GM23338 (cell line): ENCODE data around the gene SMIM14.

Source experiments
- CREB1 ChIP-seq: fragments of 250-450 bp; sonication (Bioruptor Pico); IDR thresholded peaks from 2 replicates; pipeline ENCODE4 v1.5.0; 2020; ENCODE audit warnings: low read depth, mild to moderate bottlenecking, moderate library complexity
- EZH2 ChIP-seq: fragments of 200-600 bp; sonication (generic); IDR thresholded peaks from one replicate; pipeline ENCODE4 v1.8.0; 2017; ENCODE audit warnings: antibody characterized with exemption, mild to moderate bottlenecking, low read depth; ENCODE audit not compliant: unreplicated experiment
- EZH2phosphoT487 ChIP-seq: fragments of 200-600 bp; sonication (generic); IDR thresholded peaks from one replicate; pipeline ENCODE4 v1.8.1; 2018; ENCODE audit warnings: antibody characterized with exemption; ENCODE audit not compliant: unreplicated experiment
- NANOG ChIP-seq: IDR thresholded peaks from 2 replicates; pipeline ENCODE4 v1.6.1; 2016; ENCODE audit warnings: antibody characterized with exemption, borderline replicate concordance
- POLR2AphosphoS5 ChIP-seq: IDR thresholded peaks from 2 replicates; pipeline ENCODE4 v1.6.1; 2016; ENCODE audit warnings: antibody characterized with exemption, low read depth
- ZNF331 ChIP-seq: fragments of 250-450 bp; sonication (Bioruptor Pico); IDR thresholded peaks from 2 replicates; pipeline ENCODE4 v1.5.0; 2020; ENCODE audit warnings: low read depth, mild to moderate bottlenecking, moderate library complexity
- TF ChIP-seq, protein P1 (sequence below), 2 experiments: fragments of 200-600 bp in 1 of 2; sonication (generic) in 1 of 2; conservative IDR thresholded peaks; 2 replicates each; pipeline versions ENCODE4 v1.5.1 to v1.6.1; 2016 to 2017; ENCODE audit warnings: antibody characterized with exemption in 2 of 2, low read depth in 2 of 2, mild to moderate bottlenecking in 2 of 2, moderate library complexity in 1 of 2
- TF ChIP-seq, protein P2 (sequence below): IDR thresholded peaks from one replicate; pipeline ENCODE4 v1.6.1; 2018; ENCODE audit warnings: antibody characterized with exemption; ENCODE audit not compliant: unreplicated experiment

DNA sequence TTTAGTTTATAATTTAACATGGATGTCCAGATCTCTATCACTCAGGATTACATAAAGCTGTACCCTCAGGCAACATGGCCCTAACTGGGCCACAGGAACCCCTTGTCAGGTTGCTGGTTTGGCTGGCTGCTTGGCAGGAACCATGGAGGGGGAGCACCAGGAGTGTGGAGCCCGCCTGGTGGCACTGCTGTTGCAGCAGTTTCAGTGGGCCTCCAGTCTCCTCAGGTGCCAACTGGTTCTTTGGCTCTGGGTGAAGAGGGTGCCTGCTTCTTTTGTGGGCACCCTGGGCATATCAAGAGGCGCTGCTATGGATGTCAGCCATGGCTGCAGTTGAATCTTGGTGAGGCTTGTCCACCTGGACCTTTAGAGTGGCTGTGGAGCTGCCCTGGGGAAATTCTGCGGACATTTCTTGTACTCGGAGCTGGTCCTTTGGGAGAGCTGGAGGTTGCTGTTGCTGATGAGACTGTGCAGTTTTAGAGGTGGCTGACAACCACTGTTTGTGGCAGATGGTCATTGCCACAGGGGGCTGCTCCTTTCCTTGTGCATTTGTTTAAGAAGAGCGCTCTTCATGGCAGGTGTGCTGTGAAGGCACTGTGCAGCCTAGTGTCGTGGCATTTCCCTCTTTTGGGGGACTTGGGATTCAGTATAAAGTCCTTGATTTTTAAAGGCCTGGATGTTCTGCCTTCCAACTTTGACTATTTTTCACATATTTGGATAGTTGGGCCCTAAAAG is 10.3 kb upstream of the SMIM14 start:
- TF ChIP-seq POLR2AphosphoS5 = no peak
- TF ChIP-seq, protein P1, sequence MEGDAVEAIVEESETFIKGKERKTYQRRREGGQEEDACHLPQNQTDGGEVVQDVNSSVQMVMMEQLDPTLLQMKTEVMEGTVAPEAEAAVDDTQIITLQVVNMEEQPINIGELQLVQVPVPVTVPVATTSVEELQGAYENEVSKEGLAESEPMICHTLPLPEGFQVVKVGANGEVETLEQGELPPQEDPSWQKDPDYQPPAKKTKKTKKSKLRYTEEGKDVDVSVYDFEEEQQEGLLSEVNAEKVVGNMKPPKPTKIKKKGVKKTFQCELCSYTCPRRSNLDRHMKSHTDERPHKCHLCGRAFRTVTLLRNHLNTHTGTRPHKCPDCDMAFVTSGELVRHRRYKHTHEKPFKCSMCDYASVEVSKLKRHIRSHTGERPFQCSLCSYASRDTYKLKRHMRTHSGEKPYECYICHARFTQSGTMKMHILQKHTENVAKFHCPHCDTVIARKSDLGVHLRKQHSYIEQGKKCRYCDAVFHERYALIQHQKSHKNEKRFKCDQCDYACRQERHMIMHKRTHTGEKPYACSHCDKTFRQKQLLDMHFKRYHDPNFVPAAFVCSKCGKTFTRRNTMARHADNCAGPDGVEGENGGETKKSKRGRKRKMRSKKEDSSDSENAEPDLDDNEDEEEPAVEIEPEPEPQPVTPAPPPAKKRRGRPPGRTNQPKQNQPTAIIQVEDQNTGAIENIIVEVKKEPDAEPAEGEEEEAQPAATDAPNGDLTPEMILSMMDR (conservative IDR thresholded peaks at IDR 0.05; ENCODE audit: low read depth in 2 of 2) = no peak; a peak in 1 of 4 replicates
- no peak for TF ChIP-seq ZNF331 (CRISPR knock-in tag)
- TF ChIP-seq, protein P2, sequence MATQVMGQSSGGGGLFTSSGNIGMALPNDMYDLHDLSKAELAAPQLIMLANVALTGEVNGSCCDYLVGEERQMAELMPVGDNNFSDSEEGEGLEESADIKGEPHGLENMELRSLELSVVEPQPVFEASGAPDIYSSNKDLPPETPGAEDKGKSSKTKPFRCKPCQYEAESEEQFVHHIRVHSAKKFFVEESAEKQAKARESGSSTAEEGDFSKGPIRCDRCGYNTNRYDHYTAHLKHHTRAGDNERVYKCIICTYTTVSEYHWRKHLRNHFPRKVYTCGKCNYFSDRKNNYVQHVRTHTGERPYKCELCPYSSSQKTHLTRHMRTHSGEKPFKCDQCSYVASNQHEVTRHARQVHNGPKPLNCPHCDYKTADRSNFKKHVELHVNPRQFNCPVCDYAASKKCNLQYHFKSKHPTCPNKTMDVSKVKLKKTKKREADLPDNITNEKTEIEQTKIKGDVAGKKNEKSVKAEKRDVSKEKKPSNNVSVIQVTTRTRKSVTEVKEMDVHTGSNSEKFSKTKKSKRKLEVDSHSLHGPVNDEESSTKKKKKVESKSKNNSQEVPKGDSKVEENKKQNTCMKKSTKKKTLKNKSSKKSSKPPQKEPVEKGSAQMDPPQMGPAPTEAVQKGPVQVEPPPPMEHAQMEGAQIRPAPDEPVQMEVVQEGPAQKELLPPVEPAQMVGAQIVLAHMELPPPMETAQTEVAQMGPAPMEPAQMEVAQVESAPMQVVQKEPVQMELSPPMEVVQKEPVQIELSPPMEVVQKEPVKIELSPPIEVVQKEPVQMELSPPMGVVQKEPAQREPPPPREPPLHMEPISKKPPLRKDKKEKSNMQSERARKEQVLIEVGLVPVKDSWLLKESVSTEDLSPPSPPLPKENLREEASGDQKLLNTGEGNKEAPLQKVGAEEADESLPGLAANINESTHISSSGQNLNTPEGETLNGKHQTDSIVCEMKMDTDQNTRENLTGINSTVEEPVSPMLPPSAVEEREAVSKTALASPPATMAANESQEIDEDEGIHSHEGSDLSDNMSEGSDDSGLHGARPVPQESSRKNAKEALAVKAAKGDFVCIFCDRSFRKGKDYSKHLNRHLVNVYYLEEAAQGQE = no peak
- no peak for TF ChIP-seq EZH2
- TF ChIP-seq EZH2phosphoT487 = no peak
- TF ChIP-seq CREB1 (CRISPR knock-in tag) = no peak
- TF ChIP-seq NANOG = no peak
